IPS-18a (cell line): Measurements from ENCODE around the gene C20orf141.
"Not testable (repeated sequence)": the region's sequence is repeated elsewhere in the genome, so short reads cannot be mapped to it uniquely, and the experiment has no call there.

Source experiments
- H3K27ac ChIP-seq: one replicate; pipeline ENCODE4 v1.5.1; 2013; ENCODE audit warnings: low read length
- H3K27me3 ChIP-seq: one replicate; pipeline ENCODE4 v1.6.1; 2013; ENCODE audit warnings: mild to moderate bottlenecking, low read length; ENCODE audit not compliant: control insufficient read depth, insufficient read depth
- H3K36me3 ChIP-seq: one replicate; pipeline ENCODE4 v1.6.1; 2013; ENCODE audit warnings: low read depth, low read length; ENCODE audit not compliant: control insufficient read depth
- H3K4me1 ChIP-seq: one replicate; pipeline ENCODE4 v1.6.1; 2013; ENCODE audit warnings: low read depth, low read length; ENCODE audit not compliant: control insufficient read depth
- H3K4me3 ChIP-seq: one replicate; pipeline ENCODE4 v1.5.1; 2013; ENCODE audit warnings: low read length
- H3K9ac ChIP-seq: one replicate; pipeline ENCODE4 v1.6.1; 2013; ENCODE audit warnings: mild to moderate bottlenecking, low read length, moderate library complexity
- H3K9me3 ChIP-seq: one replicate; pipeline ENCODE4 v1.6.1; 2013; ENCODE audit warnings: low read depth, low read length; ENCODE audit not compliant: control insufficient read depth

The C20orf141 gene

GRCh38 chr20:2801286-2801728 is 13.5 kb upstream of the C20orf141 start:
- H3K4me3 ChIP-seq = peak overlapping the region; percentile 80
- no peak overlapping the region for H3K27ac ChIP-seq
- peaks cover 57% of the 10 kb centered on the region for H3K27me3 ChIP-seq
- peaks cover 21% of the 10 kb centered on the region for H3K36me3 ChIP-seq
- no peaks in the 10 kb centered on the region for H3K9me3 ChIP-seq
- peaks cover 16% of the 10 kb centered on the region for H3K4me1 ChIP-seq
- H3K9ac ChIP-seq = no peak overlapping the region

GRCh38 chr20:2804041-2804828 is 10.6 kb upstream of the C20orf141 start:
- Histone ChIP-seq H3K36me3 (no peaks in the 10 kb centered on the region), H3K9me3 (no peaks in the 10 kb centered on the region), H3K4me1 (peaks cover 15% of the 10 kb centered on the region), H3K4me3 (peak overlapping the region; percentile 37), H3K27ac (no peak overlapping the region), H3K27me3 (peaks cover 73% of the 10 kb centered on the region), H3K9ac (no peak overlapping the region)

GRCh38 chr20:2804852-2805688 is 9.7 kb upstream of the C20orf141 start:
- no peak overlapping the region for H3K9ac ChIP-seq
- peaks cover 73% of the 10 kb centered on the region for H3K27me3 ChIP-seq
- no peak overlapping the region for H3K27ac ChIP-seq
- peaks cover 10% of the 10 kb centered on the region for H3K4me1 ChIP-seq
- H3K36me3 ChIP-seq = no peaks in the 10 kb centered on the region
- no peaks in the 10 kb centered on the region for H3K9me3 ChIP-seq
- H3K4me3 ChIP-seq = peak overlapping the region; percentile 37

- Histone ChIP-seq H3K9ac (no peak overlapping the region), H3K4me1 (peaks cover 10% of the 10 kb centered on the region), H3K36me3 (no peaks in the 10 kb centered on the region), H3K9me3 (no peaks in the 10 kb centered on the region), H3K4me3 (peak overlapping the region; percentile 37), H3K27ac (no peak overlapping the region), H3K27me3 (peaks cover 71% of the 10 kb centered on the region)
Measured at GRCh38 chr20:2805689-2806350, 9.0 kb upstream of the C20orf141 start.

GRCh38 chr20:2806351-2806701 is 8.5 kb upstream of the C20orf141 start:
- Histone ChIP-seq H3K27ac (no peak overlapping the region), H3K9me3 (no peaks in the 10 kb centered on the region), H3K9ac (no peak overlapping the region), H3K4me1 (peaks cover 7% of the 10 kb centered on the region), H3K36me3 (no peaks in the 10 kb centered on the region), H3K27me3 (peaks cover 66% of the 10 kb centered on the region), H3K4me3 (peak overlapping the region; percentile 17)

DNA sequence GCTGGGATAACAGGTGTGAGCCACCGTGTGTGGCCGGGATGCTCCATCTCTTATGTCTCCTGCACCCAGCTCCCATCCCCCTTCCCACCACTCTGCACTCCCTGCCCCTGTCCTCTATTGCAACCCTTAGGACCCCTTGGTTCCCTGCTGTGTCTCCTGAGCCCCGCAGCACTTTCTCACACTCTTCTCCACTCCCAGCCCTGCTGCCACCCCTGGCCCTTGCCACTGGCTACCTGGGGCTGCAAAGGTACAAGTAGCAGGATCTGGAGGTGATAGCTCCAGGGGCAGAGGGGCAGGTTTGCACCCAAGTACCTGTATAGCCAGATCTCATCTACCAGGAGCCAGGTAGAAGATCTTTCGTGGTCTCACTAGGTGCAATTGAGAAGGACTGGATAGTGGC is 7.8 kb upstream of the C20orf141 start:
- peaks cover 59% of the 10 kb centered on the region for H3K27me3 ChIP-seq
- H3K4me1 ChIP-seq = peaks cover 7% of the 10 kb centered on the region
- H3K9me3 ChIP-seq = no peaks in the 10 kb centered on the region
- H3K27ac ChIP-seq = no peak overlapping the region
- no peak overlapping the region for H3K4me3 ChIP-seq
- H3K36me3 ChIP-seq = no peaks in the 10 kb centered on the region
- no peak overlapping the region for H3K9ac ChIP-seq

DNA sequence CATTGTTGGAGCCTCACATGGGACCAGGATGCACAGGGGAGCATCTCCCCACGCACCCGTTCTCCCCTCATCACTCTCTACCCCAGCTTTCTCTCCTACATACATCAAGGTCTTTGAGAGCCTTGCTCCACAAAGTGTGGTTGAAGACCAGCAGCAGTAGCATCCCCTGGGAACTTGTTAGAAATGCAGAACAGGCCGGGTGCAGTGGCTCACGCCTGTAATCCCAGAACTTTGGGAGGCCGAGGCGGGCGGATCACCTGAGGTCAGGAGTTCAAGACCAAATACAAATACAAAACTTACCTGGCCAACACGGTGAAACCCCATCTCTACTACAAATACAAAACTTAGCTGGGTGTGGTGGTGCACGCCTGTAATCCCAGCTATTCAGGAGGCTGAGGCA is 6.9 kb upstream of the C20orf141 start:
- H3K36me3 ChIP-seq, H3K4me1 ChIP-seq, H3K4me3 ChIP-seq, H3K9me3 ChIP-seq, H3K9ac ChIP-seq, H3K27ac ChIP-seq: not testable (repeated sequence)
- H3K27me3 ChIP-seq = peaks cover 50% of the 10 kb centered on the region

GRCh38 chr20:2809690-2810089 is 5.1 kb upstream of the C20orf141 start:
- no peaks in the 10 kb centered on the region for H3K9me3 ChIP-seq
- peaks cover 7% of the 10 kb centered on the region for H3K4me1 ChIP-seq
- H3K4me3 ChIP-seq = no peak overlapping the region
- H3K27ac ChIP-seq = no peak overlapping the region
- no peak overlapping the region for H3K9ac ChIP-seq
- H3K36me3 ChIP-seq = no peaks in the 10 kb centered on the region
- H3K27me3 ChIP-seq = peaks cover 32% of the 10 kb centered on the region

DNA sequence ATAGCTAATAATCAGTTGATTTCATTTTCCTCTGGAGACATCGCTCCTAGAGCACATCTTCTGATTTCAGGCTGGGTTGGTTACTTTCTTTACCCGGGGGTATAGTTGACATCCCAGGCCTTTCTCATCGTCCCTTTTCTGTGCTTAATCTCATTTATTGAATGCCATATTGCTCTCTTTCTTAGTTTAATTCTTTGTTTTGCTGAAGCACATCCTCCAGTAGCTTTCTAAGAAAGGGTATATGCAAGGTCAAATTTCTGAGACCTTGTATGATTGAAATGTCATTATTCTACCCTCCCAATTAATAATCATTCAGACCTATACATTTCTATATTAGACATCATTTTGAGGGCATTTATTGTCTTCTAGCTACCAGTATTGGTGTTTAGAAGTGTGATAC is 2.6 kb upstream of the C20orf141 start:
- Histone ChIP-seq H3K36me3 (no peaks in the 10 kb centered on the region), H3K27ac (no peak overlapping the region), H3K9ac (no peak overlapping the region), H3K9me3 (no peaks in the 10 kb centered on the region), H3K4me3 (no peak overlapping the region), H3K27me3 (peaks cover 7% of the 10 kb centered on the region), H3K4me1 (no peaks in the 10 kb centered on the region)

GRCh38 chr20:2814076-2814475 is 711 bp upstream of the C20orf141 start:
- no peaks in the 10 kb centered on the region for H3K9me3 ChIP-seq
- H3K27ac ChIP-seq = no peak overlapping the region
- H3K27me3 ChIP-seq = peaks cover 2% of the 10 kb centered on the region
- no peaks in the 10 kb centered on the region for H3K36me3 ChIP-seq
- no peaks in the 10 kb centered on the region for H3K4me1 ChIP-seq
- no peak overlapping the region for H3K4me3 ChIP-seq
- H3K9ac ChIP-seq = no peak overlapping the region

DNA sequence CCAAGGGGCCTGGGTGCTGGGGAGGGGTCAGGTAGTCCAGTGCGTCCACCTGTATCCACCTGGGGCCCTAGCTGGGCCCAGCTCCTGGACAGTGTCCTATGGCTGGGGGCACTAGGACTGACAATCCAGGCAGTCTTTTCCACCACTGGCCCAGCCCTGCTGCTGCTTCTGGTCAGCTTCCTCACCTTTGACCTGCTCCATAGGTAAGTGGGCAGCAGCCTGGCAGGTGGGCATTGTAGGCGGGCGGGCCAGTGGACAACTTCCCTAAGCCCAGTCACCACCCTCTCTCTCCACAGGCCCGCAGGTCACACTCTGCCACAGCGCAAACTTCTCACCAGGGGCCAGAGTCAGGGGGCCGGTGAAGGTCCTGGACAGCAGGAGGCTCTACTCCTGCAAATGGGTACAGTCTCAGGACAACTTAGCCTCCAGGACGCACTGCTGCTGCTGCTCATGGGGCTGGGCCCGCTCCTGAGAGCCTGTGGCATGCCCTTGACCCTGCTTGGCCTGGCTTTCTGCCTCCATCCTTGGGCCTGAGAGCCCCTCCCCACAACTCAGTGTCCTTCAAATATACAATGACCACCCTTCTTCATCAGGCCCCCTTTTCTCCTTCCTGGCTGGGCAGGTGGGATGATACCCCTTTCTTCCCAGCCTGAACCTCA is 584 bp downstream of the C20orf141 start:
- Histone ChIP-seq H3K27ac (no peak overlapping the region), H3K27me3 (peaks cover 15% of the 10 kb centered on the region), H3K9me3 (no peaks in the 10 kb centered on the region), H3K36me3 (no peaks in the 10 kb centered on the region), H3K4me3 (no peak overlapping the region), H3K4me1 (peaks cover 6% of the 10 kb centered on the region), H3K9ac (no peak overlapping the region)
